Measurements from ENCODE around the gene RGS5.
"Not testable (repeated sequence)": the region's sequence is repeated elsewhere in the genome, so short reads cannot be mapped to it uniquely, and the experiment has no call there.

The RGS5 gene

DNA sequence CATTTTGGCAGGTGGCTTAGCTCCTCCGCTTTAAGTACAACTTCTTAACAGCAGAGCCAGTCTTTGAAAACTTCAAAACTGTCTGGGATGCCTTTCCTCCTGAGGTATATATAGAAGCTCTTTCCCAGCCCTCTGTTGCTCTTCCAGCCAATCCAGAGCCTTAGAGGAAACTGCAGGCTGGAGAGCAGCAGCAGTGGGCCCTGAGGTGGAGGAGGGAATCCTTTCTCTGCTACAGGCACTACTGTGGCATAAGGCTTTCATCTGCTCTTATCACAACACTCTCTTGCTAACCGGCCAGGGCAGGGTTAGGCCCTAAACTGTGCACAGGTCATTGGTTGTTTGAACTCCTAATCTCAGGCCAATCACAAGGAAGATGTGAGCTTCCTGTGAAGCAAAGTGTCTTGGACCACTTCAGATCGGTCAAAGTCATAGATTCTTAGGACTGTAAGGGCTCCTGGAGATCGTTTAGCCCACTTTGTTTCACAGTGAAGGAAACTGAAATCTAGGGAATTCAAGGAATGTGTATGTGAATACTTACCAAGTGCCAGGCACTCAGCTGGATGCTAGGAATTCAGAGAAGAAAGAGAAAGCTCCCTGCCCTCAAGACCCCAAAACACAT is at the start of gene RGS5:
Gene RGS5 (minus strand): TSS at position 84 of the 619 bp plus-strand sequence. CDS start 81 bp downstream, at position 3.
- no peak for DNase-seq

DNA sequence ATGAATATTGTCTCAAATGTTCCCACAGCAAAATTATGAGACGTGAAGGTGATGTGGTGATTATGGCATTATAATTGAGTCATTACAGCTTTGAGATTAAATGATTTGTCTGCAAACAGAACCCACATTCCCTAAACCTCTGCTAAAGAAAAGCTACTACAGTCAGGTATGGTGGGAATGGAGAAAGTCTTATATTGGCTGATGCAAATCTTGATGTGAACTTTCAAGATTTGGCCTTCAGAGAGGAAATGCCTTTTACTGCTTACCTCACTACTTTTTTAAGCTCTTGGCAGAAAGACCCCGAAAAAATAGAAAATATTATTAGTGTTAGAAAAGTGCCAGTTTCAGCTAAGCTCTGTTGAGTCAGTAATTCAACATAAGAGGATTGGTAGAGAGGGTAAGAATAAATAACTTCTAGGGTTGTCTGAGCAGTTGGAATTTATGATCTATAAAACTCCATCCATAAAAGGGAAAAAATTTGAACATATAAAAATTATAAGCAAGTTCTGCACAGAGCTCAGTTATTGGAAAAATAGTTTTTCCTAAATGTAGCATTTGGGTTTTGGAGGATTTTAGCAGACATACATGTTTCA is 47.8 kb upstream of the RGS5 start:
- DNase-seq = no peak

GRCh38 chr1:163248064-163248463 is 45.3 kb upstream of the RGS5 start:
- DNase-seq = no peak

GRCh38 chr1:163244648-163245047 is 41.9 kb upstream of the RGS5 start:
- DNase-seq = not testable (repeated sequence)

- DNase-seq = no peak
These were observed 39.0 kb upstream of the RGS5 start for GRCh38 chr1:163241746-163242145.

DNA sequence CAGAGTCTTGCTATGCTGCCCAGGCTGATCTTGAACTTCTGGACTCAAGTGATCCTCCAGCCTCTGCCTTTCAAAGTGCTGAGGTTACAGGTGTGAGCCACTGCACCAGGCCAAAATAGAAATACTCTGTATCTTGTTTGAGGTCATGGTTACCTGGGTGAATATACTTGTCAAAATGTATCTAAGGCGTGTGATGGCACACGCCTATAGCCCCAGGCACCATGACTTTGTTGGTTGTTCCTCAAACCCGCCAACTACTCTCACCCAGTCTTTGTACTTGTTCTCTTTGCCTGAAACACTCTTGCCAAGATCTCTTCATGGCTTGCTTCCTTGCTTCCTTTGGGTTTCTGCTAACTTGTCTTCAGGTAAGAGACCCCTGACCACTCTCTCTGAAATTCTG is 38.0 kb upstream of the RGS5 start:
- DNase-seq = no peak

GRCh38 chr1:163233643-163234042 is 30.9 kb upstream of the RGS5 start:
- not testable (repeated sequence) for DNase-seq

- no peak for DNase-seq
These were observed 28.7 kb upstream of the RGS5 start for GRCh38 chr1:163231385-163231784.

DNA sequence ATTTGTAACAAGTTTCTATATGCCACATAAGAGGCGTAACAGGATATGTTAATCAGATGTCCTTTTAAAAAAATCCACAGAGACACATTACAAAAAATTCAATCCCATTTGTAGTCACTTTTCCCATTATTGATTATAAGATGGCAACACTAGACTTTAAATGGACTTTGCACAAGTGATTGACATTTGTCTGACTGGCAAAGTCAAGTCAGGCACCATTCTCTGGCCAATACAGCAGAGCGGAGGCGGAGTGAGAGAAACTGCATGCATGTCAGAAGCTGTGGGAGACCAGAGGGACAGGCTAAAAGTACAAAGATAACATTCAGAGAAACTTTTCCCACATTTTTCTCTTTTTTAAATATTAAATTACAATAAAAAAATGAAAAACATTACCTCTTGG is 28.1 kb upstream of the RGS5 start:
- DNase-seq = no peak

- DNase-seq = not testable (repeated sequence)
These were observed 25.6 kb upstream of the RGS5 start for GRCh38 chr1:163228271-163228670.

DNA sequence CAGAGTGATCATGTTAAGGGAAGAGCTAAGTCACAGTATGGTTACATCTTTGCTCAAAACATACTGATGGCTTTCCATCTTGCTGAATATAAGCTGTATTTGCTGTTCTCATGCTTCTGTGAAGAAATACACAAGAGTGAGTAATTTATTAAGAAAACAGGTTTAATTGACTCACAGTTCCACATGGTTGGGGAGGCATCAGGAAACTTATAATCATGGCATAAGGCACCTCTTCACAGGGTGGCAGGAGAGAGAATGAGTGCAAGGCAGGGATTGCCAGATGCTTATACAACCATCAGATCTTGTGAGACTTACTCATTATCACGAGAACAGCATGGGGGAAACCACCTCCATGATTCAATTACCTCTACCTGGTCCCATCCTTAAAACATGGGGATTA is 24.4 kb upstream of the RGS5 start:
- DNase-seq = no peak

DNA sequence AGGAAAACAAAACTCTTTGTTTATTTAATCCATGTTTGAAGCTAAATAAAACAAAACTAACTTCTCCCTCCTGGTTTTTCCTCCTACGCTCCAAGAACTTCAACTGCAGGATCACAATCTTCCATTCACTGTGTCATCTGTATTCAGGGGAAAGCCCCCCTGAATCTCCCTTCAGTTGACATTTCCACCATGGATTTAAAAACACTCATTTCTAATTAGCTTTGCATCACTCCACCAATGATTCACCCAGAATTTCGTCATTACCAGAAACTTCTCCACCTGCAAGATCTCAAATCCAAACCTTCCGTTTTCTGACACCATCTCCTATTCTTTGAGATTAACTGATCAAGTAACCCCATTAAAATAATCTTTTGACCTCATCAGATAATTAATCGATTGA is 10.9 kb upstream of the RGS5 start:
- DNase-seq = no peak

DNA sequence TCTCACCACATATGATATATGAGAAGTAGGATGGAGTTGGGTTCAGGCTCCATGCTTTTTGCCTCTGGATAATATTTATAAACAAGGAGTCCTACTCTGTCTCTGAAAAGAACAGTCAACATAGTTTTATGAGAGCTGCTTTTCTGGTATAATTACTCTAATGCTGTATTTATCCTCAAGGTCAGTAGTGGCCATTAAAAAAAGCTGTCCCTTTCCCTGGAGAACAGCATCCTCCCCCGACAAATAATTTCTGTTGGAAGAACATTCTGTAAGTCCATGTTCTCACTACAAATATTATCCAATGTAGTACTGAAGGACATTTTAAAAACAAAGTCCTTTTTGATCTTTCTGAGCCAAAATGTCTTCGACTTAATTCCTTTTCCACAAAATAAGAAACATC is 9.0 kb upstream of the RGS5 start:
- no peak for DNase-seq

DNA sequence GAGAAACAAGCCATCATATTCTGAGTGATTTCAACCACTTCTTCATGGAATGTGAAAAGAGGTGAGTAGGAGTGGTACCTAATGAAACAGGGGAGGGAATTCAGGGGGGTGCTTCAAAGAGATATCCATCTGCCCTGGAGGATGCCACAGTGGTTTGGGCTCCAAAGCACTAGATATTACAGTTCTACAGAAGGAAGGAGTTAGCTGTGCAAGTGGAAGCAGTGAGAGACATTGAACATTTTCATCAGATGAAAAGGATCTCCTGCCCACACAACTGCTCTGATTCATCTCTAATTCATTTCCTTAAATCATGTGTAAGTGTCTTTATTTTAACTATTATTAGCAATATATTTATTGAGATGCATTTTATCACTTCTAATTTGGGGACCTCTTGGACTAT is 2.8 kb upstream of the RGS5 start:
- no peak for DNase-seq

- no peak for DNase-seq
These were observed 845 bp upstream of the RGS5 start for GRCh38 chr1:163203561-163203960.

GRCh38 chr1:163201906-163202305 is 810 bp downstream of the RGS5 start:
- no peak for DNase-seq

DNA sequence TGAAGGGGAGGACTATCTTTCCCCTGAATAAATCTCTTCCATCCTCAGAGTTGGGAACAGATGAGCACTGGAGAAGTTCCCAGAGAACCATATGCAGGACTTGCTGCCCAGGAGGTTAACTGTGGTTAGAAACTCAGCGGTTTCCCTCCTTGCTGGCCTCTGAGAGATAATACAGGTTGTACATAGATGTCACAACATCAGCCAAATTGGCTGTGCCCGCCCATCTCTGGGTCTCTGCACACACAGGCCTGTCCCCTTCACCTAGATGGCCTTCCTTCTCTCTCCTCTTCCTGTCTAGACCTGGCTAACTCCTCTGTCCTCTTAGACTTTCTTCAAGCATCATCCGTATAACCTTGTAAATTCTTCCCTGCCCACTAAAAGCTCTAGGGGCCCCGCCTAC is 5.7 kb downstream of the RGS5 start:
- DNase-seq = no peak

DNA sequence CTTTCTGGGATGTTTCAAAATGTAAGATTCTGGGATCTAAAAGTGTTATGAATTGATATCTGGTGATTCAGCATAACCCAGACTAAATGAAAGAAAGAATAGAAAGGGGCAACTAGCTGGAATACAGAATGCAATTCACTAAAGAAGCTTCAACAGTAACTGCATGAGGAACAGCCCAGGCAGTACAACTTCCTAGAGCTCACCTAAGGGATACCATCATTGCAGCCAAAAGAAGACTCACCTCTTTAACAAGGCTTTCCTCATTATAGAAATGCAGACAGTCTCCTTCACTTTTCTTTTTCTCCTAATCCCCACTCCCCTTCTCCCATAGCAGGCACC is 6.3 kb downstream of the RGS5 start:
- DNase-seq = no peak

DNA sequence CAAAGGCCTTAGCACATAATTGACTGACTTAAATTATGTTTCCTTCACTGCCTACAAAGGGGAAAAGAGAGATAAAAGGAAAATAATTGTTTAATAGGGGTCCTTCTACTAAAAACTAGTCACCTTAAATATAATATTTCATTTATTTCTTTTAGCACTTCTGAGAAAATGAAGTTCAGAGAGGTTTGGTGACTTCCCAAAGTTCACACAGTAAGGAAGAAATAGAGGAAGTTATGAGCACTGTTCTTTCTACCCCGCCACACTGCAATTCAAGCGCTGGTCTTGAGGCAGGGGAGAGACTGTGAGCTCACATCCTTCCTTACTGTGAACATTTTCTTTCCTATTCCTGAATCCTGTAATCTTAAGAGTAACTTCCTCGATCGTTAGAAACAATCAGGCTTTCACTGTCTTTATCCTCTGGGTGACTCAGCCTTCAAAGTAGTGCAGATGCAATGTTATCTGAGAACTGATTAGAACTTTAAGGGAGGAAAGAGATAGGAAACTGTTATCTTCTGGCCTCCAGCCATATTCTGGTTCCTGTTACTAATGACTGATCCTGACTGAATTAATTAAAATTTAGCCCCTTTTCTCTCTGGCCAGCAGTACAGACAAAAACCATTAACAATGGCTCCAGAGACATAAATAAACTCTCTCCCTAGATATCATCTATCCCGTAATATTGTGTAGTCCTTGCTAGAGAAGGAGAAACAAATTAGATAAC is 6.8 kb downstream of the RGS5 start:
- no peak for DNase-seq

- DNase-seq = no peak
These were observed 11.4 kb downstream of the RGS5 start for GRCh38 chr1:163191301-163191700.

DNA sequence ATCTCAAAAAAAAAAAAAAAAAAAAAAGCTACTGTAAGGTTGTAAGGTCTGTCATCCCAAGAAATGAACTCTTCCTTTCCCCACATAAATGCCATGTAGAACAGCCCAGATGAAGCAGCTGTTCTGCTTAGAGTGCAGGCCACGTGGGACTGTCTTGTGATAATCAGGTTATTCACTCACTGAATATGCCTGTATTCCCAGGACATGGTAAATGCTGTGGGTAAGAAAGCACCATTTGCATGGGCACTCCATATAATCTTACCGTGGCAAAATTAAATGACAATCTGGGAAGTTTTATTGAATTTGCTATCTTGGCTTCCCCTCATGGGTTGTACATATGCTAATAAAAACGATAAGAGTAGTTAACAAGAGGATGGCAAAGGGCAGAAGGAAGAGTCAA is 13.8 kb downstream of the RGS5 start:
- DNase-seq = no peak

DNA sequence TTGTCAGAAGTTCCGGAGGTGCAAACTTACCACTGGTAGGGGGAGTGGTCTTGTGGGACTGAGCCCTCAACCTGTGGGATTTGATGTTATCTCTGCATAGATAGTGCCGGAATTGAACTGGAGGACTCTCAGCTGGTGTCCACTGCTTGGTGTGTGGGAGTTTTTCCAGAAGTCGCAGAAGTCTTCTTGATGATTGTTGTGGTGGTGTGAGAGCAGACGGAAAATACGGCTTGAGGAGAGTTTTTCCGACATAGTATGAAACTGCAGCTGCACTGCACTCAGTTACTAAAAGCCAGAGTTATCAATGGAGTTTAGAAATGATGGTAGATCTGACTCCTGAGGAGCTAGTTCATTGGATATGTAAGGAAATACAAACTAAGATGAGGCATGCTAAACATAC is 14.9 kb downstream of the RGS5 start:
- no peak for DNase-seq

GRCh38 chr1:163186862-163187261 is 15.9 kb downstream of the RGS5 start:
- DNase-seq = no peak

- DNase-seq = no peak
These were observed 20.3 kb downstream of the RGS5 start for GRCh38 chr1:163182330-163182949.

Measured in midbrain (tissue), 1 donor.